Smooth muscle cell (in vitro differentiated cells): ENCODE measurements around the gene RPS26. TPM values are rescaled to one million over a fixed set of nuclear protein-coding genes. Genes with fewer than 3 reads are reported as not detected.
A peak's percentile ranks its signal among the peaks of the same experiment; 100 is the strongest.

Experiments used
- DNase-seq: peaks from one replicate; lab custom pipeline; 2025; ENCODE audit not compliant: unreplicated experiment; lab: John Stamatoyannopoulos, UW
- H2AFZ ChIP-seq: fragments of 200-600 bp; sonication (generic); 2 replicates; pipeline ENCODE4 v1.6.0; 2016; ENCODE audit warnings: antibody characterized with exemption, low read depth, mild to moderate bottlenecking
- H3F3A ChIP-seq: fragments of 200-600 bp; sonication (generic); 2 replicates; pipeline ENCODE4 v1.6.0; 2017; ENCODE audit warnings: antibody characterized with exemption, low read depth
- H3K27ac ChIP-seq: fragments of 200-600 bp; sonication (generic); 2 replicates; pipeline ENCODE4 v1.5.1; 2016; ENCODE audit warnings: low read depth, mild to moderate bottlenecking
- H3K27me3 ChIP-seq: fragments of 200-600 bp; sonication (generic); 2 replicates; pipeline ENCODE4 v1.6.1; 2016; ENCODE audit warnings: low read depth, mild to moderate bottlenecking
- H3K36me3 ChIP-seq: fragments of 200-600 bp; sonication (generic); 2 replicates; pipeline ENCODE4 v1.5.1; 2016; ENCODE audit warnings: low read depth
- H3K4me1 ChIP-seq: fragments of 200-600 bp; sonication (generic); 2 replicates; pipeline ENCODE4 v1.5.1; 2016; ENCODE audit warnings: low read depth
- H3K4me2 ChIP-seq: fragments of 200-600 bp; sonication (generic); 2 replicates; pipeline ENCODE4 v1.6.0; 2016; ENCODE audit warnings: mild to moderate bottlenecking
- H3K4me3 ChIP-seq: fragments of 200-600 bp; sonication (generic); 2 replicates; pipeline ENCODE4 v1.5.1; 2016; ENCODE audit warnings: mild to moderate bottlenecking
- H3K79me2 ChIP-seq: fragments of 200-600 bp; sonication (generic); 2 replicates; pipeline ENCODE4 v1.6.0; 2016; ENCODE audit warnings: low read depth, mild to moderate bottlenecking
- H3K9ac ChIP-seq: fragments of 200-600 bp; sonication (generic); 2 replicates; pipeline ENCODE4 v1.6.0; 2016; ENCODE audit warnings: low read depth
- H3K9me3 ChIP-seq: fragments of 200-600 bp; sonication (generic); replicated peaks from 2 replicates; pipeline ENCODE4 v1.5.1; 2016; ENCODE audit warnings: low read depth
- H4K20me1 ChIP-seq: fragments of 200-600 bp; sonication (generic); 2 replicates; pipeline ENCODE4 v1.6.0; 2016; ENCODE audit warnings: low read depth
- WGBS: methylation state at CpG from one replicate; pipeline ENCODE4 v1.1.7; 2016; ENCODE audit warnings: low lambda C conversion rate; 5-methylcytosine and 5-hydroxymethylcytosine counted together
- polyA plus RNA-seq: library from polyadenylated mRNA; unstranded; fragments of >200 nt; fragmentation: Nextera tagmentation; extraction: Ambion mirVana; gene quantifications from 2 replicates; pipeline ENCODE4 v1.2.1, GENCODE V29; 2016
- total RNA-seq: library from RNA; depleted of rRNA; stranded (reverse); fragments of >200 nt; gene quantifications from 2 replicates; pipeline ENCODE4 v1.2.3, GENCODE V29; 2014
- TF ChIP-seq, protein P1 (sequence below): fragments of 200-600 bp; sonication (generic); IDR thresholded peaks from 2 replicates; pipeline ENCODE4 v1.5.1; 2017; ENCODE audit warnings: borderline replicate concordance, mild to moderate bottlenecking, antibody characterized with exemption; ENCODE audit not compliant: insufficient read depth, poor library complexity, severe bottlenecking

RPS26 gene
- total and polyA plus RNA-seq, 2 experiments from 2014 or later = 282 to 845 TPM

DNA sequence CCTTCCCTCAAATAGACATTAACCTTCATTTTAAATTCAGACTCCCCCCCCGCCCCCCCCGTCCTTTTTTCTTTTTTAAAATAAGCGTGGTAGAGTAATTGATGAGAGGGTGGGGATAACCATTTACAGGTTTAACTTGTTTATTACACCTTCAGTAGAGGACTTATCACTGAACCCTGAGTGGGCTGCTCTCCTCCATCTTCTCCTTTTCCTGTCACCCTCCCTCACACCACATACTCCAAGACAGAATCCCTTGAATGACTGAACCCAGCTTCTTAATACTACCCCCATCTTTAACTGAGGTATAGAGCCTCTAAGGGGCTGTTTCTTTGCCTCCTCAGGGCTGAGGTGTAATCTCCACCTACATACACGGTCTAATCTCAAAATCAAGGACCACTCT lies 24.5 kb upstream of the RPS26 start:
- no peak for DNase-seq
- Histone ChIP-seq H3K27ac (no peak overlapping the region), H3F3A (peaks cover 7% of the 10 kb centered on the region), H3K36me3 (no peaks in the 10 kb centered on the region), H4K20me1 (no peaks in the 10 kb centered on the region), H3K4me2 (no peak overlapping the region), H3K4me3 (no peak overlapping the region), H3K9me3 (no peaks in the 10 kb centered on the region), H2AFZ (no peak overlapping the region), H3K27me3 (no peaks in the 10 kb centered on the region), H3K4me1 (peaks cover 22% of the 10 kb centered on the region), H3K9ac (no peak overlapping the region), H3K79me2 (peaks cover 5% of the 10 kb centered on the region)
- WGBS = 87% methylated on average over 4 of the region's 4 CpGs
- TF ChIP-seq, protein P1, sequence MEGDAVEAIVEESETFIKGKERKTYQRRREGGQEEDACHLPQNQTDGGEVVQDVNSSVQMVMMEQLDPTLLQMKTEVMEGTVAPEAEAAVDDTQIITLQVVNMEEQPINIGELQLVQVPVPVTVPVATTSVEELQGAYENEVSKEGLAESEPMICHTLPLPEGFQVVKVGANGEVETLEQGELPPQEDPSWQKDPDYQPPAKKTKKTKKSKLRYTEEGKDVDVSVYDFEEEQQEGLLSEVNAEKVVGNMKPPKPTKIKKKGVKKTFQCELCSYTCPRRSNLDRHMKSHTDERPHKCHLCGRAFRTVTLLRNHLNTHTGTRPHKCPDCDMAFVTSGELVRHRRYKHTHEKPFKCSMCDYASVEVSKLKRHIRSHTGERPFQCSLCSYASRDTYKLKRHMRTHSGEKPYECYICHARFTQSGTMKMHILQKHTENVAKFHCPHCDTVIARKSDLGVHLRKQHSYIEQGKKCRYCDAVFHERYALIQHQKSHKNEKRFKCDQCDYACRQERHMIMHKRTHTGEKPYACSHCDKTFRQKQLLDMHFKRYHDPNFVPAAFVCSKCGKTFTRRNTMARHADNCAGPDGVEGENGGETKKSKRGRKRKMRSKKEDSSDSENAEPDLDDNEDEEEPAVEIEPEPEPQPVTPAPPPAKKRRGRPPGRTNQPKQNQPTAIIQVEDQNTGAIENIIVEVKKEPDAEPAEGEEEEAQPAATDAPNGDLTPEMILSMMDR = no peak

DNA sequence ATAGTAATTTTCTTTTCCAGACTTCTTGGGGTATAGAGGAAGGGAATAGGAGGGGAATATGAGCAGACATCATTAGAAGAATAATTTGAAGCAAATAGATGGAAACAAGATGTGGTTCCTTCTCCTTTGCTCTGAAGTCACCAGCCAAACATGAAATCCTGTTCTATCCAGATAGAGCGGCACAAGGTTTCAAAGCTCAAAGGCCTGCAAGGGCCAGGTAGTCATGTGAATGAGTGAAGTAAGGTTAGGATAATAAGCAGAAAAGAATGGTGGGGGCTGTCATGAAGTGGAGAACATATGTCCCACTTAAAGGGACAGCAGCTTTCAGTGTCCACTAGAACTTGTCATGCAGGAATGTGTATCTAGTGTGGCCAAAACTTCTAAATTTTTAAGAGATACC lies 23.4 kb upstream of the RPS26 start:
- Histone ChIP-seq H3K27ac (no peak overlapping the region), H4K20me1 (no peaks in the 10 kb centered on the region)
- TF ChIP-seq, protein P1 = no peak

DNA sequence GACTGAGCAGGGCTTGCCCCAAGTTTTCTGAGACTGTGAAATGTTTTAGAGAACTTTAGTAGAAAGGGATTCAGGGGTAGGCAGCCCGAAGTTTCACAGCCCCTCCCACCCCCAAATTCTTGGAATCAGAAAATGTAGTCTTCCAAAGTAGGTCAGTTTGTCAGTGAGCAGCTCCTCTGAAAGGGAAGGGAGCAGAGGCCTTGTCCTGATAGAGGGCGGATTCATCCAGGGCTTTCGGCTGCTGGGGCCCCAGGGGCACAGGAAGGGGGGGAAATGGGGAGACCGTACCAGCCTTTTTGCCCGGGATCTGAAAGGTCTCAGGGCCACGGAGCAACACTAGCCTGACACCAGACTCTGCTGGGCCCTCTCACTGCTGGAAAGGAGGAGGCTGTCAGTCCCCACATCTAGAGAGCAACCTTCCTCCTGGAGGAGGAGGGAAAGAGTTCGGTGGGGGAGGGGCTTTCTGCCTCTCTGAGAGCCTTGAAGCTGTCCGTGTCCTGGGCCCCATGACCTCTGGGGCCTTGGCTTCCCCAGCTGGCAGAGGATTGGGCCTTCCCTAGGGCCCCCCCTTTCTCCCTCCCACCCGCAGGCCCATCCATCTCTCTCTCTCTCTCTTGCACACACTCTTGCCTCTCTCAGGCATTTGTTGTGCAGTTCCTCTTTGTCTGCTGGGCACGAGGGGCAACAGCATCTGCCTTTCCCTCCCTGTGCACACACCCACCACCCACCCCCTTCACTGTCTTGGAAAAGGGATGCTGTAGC lies 21.1 kb upstream of the RPS26 start, which contains the start of gene IKZF4:
Gene IKZF4 (plus strand): TSS at position 621 of the 762 bp plus-strand sequence. CDS start 451 bp downstream, outside the sequence.
- Histone ChIP-seq H3K4me3 (peak within 1 kb of the TSS; percentile 50), H3K27ac (peak within 1 kb of the TSS; percentile 69), H3K4me1 (peaks cover 24% of the 10 kb centered on the region), H3K36me3 (no peaks in the 10 kb centered on the region), H3K4me2 (peak within 1 kb of the TSS; percentile 86), H3F3A (peaks cover 8% of the 10 kb centered on the region), H3K27me3 (no peaks in the 10 kb centered on the region), H2AFZ (peak within 1 kb of the TSS; percentile 21), H3K9me3 (no peaks in the 10 kb centered on the region), H3K9ac (peak within 1 kb of the TSS; percentile 28), H3K79me2 (peaks cover 19% of the 10 kb centered on the region), H4K20me1 (no peaks in the 10 kb centered on the region)
- TF ChIP-seq, protein P1 = no peak
- DNase-seq = peak; percentile 20
- WGBS = 9% methylated on average over 8 of the region's 10 CpGs

More for the DNA sequence above, 23.4 kb upstream of the RPS26 start:
- no peaks in the 10 kb centered on the region for H3K27me3 ChIP-seq
- H3K9me3 ChIP-seq = no peaks in the 10 kb centered on the region
- H3K4me1 ChIP-seq = peaks cover 24% of the 10 kb centered on the region
- H3K4me2 ChIP-seq = no peak overlapping the region
- peaks cover 14% of the 10 kb centered on the region for H3K79me2 ChIP-seq
- 97% methylated on average over 1 of the region's 1 CpG for WGBS
- no peak overlapping the region for H2AFZ ChIP-seq
- no peak overlapping the region for H3K9ac ChIP-seq
- no peaks in the 10 kb centered on the region for H3K36me3 ChIP-seq
- peaks cover 8% of the 10 kb centered on the region for H3F3A ChIP-seq
- DNase-seq = no peak
- no peak overlapping the region for H3K4me3 ChIP-seq
